Hepatic stellate cell (primary cell): Measurements from ENCODE around the gene RAB31.
A peak's percentile ranks its signal among the peaks of the same experiment; 100 is the strongest.

Experiments
- DNase-seq: peaks from one replicate; pipeline ENCODE4 v3.0.0; 2011; ENCODE audit warnings: low spot score

Gene RAB31

GRCh38 chr18:9712611-9713010 is 4.5 kb downstream of the RAB31 start:
- DNase-seq, result peak; percentile 32

GRCh38 chr18:9714266-9715087 is 6.4 kb downstream of the RAB31 start:
- DNase-seq, result no peak

DNA sequence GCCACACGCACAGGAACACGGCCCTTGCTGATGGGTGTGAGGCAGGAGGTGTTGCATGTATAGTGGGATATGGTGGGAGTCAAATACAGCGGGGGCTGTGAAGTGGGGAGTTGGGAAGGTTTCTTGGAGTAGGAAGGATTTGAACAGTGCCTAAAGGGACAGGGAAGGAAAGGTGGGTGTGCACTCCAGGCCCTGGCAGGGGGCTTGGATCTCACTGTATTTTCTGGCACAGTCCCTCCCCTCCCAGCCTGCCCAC is 6.9 kb downstream of the RAB31 start:
- no peak for DNase-seq

GRCh38 chr18:9715978-9716774 is 8.1 kb downstream of the RAB31 start:
- DNase-seq, result no peak

- DNase-seq, result no peak
Observed at GRCh38 chr18:9716780-9717563, 8.9 kb downstream of the RAB31 start.

- peak; percentile 75 for DNase-seq
Observed at GRCh38 chr18:9719421-9719981, 11.4 kb downstream of the RAB31 start.

DNA sequence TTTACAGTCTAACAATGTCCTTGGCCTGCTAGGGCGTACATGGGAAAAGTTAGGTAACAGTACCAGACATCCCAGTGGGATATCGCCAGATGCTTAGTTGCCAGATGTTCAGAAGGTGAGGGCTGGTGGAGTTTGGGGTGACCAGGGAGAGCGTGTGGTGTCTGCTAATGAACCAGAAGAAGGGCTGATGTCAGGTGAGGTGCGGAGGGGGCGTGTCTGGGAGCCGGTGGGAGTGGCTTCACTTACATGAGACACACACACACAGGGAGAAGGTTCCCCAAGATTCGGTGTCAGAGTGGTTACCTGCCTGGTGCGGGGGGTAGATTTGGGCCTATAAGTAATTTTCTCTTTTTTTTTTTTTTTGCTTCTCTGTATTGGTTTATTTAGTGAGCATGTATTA is 12.2 kb downstream of the RAB31 start:
- DNase-seq, result no peak

DNA sequence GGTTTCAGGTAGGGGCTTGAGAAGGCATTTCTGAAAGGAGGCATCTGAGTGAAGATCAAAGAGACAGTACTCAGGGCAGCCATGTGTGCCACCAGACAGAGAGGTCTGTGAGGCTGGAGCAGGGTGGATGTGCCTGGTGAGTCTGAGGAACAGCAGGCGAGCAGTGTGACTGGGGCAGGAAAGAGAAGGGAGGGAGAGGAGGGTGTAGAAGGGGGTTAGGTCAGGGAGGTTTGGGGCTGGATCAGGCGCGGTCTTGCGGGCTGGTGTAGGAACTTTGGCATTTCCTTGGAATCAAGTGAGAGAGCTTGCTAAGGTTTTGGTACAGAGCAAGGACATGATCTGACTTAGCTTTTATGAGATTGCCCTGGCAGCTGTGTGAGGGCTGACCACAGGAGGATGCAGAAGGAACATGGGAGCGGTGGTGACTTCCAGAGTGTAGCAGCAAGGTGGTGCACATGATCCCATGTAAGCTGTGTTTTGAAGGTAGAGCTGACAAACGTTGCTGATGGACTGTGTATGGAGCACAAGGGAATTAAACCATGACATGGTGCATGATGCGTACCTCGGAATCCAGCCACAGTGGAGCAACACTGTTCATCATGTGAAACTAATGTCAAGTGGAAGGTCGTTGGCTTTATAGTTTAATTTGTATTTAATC is 13.9 kb downstream of the RAB31 start:
- DNase-seq, result no peak

DNA sequence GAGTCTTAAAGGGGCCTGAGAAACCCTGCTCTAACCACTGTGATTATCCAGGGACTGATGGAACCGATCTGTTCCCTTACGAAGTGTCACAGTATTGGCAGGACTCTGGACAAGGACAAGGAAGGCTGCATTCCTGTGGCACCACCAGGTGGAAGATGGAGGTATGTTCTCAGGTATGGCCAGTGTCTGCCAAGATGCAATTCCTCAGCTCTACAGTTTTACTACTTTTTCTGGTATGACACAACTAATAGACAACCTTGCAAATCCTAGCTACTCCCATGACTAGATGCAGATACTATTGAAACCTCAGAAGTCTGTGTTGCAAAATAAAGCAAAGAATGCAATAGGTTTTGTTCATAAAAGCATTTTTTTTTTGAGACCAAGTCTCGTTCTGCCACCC is 14.6 kb downstream of the RAB31 start:
- DNase-seq, result no peak

DNA sequence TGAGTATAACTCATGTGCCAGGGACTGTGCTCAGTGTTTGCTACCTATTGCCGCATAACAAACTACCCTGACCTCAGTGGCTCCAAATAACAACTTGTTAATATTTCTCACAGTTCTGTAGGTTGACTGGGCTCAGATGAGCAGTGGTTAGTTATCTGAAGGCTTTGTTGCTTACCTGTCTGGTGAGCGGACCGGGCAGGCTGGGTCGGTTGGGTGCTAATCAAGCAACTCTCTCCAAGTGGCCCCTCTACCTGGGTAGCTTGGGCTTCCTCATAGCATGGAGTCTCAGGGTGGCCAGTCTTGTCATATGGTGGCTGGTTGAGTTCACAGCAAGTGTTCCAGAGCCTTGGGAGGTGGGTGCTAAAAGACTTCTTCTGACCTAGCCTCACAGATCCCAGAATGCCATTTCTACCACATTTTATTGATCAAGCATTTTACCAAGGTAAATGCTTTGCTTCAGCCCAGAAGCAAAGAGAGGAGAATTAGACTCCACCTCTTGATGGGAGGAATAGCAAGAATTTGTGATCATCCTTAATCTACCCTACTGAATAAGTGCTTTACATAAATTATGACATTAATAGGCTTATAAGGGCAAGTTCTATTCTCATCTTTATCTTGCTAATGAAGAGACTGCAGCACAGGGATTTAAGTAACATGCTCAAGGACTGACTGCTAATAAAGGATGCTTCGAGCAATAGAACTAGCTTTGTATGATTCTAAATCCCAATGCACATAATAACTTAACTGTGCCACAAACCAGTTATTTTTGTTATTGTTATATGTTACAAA is 16.9 kb downstream of the RAB31 start:
- DNase-seq, result no peak

- no peak for DNase-seq
Observed at GRCh38 chr18:9726175-9726574, 18.1 kb downstream of the RAB31 start.

DNA sequence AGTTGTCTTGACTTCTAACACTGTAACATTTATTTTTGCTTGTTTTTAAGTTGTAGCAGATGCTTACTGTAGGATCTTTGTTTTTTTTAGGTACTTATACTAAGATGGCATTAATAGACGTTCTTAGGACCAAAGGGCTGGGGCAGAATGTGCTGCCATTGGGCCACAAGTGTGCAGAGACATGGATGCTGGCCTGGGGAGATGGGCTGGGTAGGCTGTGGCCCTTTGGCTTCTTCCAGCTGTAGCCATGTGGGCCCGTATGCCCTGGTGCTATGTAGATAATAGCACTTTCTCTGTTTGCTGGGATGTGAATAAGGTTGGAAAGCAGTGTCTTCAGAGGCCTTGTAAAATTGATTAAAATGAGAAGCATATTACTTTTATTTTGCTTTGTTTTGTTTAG is 18.8 kb downstream of the RAB31 start:
- DNase-seq, result no peak

GRCh38 chr18:9730786-9731185 is 22.7 kb downstream of the RAB31 start:
- no peak for DNase-seq

DNA sequence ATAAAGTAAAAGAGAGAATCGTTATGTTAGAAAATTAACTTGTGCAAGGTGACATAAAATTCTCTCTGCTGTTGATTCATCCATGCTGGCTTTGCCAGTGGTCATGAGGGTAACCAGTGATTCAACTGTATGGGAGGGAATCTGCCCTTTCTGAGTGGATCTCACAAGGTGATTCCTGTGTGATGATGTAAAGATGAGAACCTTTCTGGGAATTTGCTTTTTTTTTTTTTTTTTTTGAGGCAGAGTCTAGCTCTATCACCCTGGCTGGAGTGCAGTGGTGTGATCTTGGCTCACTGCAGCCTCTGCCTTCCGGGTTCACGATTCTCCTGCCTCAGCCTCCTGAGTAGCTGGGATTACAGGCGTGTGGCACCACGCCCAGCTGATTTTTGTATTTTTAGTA is 23.3 kb downstream of the RAB31 start:
- DNase-seq, result peak; percentile 47

DNA sequence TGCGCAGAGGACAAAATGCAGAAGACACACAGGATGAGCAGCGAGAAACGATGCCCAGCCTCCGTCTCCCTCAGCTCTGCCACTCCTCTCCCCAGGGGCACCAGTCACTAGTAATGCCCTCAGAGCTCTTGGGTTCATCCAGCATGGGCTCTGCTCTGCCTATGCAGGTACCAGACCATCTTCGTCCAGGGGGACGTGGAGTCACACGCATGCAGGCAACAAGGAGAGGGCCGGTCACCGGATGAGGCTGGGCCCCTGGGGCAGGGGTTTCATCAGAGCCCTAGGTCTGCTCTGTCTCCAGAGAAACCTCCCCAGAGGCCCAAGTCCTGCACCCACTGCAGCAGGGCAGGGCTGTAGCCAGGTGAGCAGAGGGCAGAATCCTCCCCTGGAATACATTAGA is 23.9 kb downstream of the RAB31 start:
- DNase-seq, result no peak

- no peak for DNase-seq
Observed at GRCh38 chr18:9734189-9734588, 26.1 kb downstream of the RAB31 start.

DNA sequence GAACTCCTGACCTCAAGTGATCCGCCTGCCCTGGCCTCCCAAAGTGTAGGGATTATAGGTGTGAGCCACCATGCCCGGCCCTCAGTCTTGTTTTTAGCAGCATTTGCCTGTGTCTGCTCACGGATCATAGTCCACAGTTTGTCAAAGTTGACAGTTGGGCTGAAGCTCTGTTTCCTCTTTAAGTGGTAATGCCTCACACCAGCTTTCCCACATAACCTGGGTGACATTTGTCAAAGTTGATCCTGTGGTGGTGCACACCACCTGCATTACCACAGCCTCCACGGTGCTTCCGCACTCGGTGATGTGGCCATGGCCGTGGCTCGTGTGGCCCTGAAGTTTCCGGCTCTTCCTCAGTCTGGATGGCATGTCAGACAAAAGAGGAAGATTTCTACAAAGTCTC is 27.1 kb downstream of the RAB31 start:
- no peak for DNase-seq

- no peak for DNase-seq
Observed at GRCh38 chr18:9735879-9736278, 27.8 kb downstream of the RAB31 start.

GRCh38 chr18:9736286-9736835 is 28.3 kb downstream of the RAB31 start:
- no peak for DNase-seq

GRCh38 chr18:9737006-9737405 is 28.9 kb downstream of the RAB31 start:
- no peak for DNase-seq
